ENCODE data around the gene FTO.

Gene FTO

DNA sequence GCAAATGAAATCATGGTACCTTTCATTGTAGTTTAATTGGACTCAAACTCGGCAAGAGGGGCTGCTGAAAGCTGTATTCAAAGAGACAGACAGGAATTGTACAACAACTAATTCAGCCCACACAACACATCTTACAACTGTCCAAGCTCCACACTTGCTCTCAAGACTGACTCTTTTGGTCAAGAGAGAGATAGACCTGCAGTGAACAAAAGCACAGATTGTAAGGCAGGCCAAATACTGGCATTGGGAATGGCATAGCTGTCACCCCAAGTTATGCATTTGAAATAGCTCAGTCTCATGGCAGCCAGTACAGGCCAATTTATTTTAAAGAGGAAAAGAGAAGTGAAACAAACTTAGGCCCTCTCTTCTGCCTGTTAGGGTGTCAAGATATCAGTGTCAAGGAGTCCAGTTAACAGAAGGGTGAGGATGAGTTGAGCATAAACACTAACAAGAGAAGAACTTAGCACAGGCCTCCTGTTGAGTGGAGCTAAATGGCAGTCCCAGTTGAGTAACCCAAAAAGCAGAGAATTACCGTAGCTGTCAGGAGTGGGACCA is 366.9 kb downstream of the FTO start:
- H3K27ac ChIP-seq, result no peak overlapping the region
- TF ChIP-seq, protein P1, sequence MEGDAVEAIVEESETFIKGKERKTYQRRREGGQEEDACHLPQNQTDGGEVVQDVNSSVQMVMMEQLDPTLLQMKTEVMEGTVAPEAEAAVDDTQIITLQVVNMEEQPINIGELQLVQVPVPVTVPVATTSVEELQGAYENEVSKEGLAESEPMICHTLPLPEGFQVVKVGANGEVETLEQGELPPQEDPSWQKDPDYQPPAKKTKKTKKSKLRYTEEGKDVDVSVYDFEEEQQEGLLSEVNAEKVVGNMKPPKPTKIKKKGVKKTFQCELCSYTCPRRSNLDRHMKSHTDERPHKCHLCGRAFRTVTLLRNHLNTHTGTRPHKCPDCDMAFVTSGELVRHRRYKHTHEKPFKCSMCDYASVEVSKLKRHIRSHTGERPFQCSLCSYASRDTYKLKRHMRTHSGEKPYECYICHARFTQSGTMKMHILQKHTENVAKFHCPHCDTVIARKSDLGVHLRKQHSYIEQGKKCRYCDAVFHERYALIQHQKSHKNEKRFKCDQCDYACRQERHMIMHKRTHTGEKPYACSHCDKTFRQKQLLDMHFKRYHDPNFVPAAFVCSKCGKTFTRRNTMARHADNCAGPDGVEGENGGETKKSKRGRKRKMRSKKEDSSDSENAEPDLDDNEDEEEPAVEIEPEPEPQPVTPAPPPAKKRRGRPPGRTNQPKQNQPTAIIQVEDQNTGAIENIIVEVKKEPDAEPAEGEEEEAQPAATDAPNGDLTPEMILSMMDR (IDR thresholded peaks at IDR 0.05), result no peak
- DNase-seq (ENCODE audit: low spot score), result no peak
- no peak overlapping the region for H3K4me3 ChIP-seq

DNA sequence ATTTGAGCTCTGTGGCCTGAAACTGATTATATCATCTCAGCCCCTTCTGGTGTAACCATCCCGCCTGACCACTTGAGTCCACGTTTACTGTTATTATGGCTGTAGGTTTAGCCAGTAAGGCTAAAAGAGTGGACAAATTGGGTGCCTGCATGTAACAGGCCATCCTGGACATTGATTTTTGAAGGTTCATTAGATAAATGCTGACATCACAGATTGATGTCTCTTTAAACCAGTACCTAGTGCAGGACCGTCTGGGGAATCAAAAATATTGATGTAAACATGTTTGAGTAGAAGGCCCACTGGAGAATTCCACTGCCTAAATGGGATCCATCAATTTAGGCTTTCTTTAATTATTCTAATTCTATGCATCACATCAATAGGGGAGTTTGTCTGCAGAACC is 367.6 kb downstream of the FTO start:
- no peak for DNase-seq (ENCODE audit: low spot score)
- no peak overlapping the region for H3K4me3 ChIP-seq
- TF ChIP-seq, protein P1 (IDR thresholded peaks at IDR 0.05), result no peak
- H3K27ac ChIP-seq, result no peak overlapping the region

GRCh38 chr16:54072237-54072636 is 368.3 kb downstream of the FTO start:
- TF ChIP-seq, protein P1 (IDR thresholded peaks at IDR 0.05), result no peak
- Histone ChIP-seq H3K27ac (no peak overlapping the region), H3K4me3 (no peak overlapping the region)
- no peak for DNase-seq (ENCODE audit: low spot score)

DNA sequence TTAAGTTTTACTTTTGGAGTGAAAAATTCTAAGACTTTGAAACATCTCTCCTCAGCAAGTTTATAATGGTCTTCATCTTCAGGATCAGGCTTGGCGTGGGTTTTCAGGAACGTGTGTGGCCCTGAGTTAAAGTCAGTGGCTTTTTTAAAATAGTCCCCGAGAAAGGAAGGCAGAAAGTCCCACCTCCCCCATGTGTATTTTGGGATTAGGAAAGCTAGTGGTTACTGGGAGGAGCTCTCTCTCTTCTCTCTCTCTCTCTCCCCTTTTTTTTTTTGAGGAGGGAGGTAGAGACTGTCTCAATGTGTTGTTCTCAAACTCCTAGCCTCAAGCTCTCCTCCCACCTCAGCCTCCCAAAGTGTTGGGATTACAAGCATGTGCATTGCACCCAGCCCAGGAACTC is 369.4 kb downstream of the FTO start:
- no peak overlapping the region for H3K4me3 ChIP-seq

GRCh38 chr16:54075446-54075845 is 371.5 kb downstream of the FTO start:
- Histone ChIP-seq H3K4me3 (no peak overlapping the region), H3K27ac (no peak overlapping the region)
- TF ChIP-seq, protein P1 (IDR thresholded peaks at IDR 0.05), result no peak
- DNase-seq (ENCODE audit: low spot score), result no peak

More for the DNA sequence above, 369.4 kb downstream of the FTO start:
- no peak for DNase-seq (ENCODE audit: low spot score)
- no peak overlapping the region for H3K27ac ChIP-seq
- TF ChIP-seq, protein P1 (IDR thresholded peaks at IDR 0.05), result no peak

DNA sequence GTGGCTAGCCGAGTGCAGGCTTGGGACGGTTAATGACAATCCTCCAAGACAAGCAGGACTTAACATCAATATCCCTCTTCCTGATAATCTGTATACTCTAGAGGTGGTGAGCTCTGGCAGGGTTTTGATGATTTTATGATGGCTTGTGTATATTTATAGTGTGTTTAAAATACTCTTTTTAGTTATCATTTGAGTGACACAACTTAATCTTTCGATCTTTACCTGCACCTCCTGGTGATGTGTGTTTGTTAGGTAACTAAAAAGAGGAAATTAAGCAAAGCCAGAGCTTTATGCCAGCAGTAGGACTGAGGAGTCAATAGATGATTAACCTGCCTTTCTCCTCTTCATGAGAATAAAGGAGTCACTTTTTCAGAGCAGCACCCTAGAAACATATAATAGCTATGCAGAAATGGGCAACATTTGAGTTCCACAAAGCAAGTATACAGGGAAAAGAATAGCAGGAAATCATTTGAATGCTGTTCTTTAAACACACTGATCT is 372.1 kb downstream of the FTO start:
- no peak overlapping the region for H3K4me3 ChIP-seq
- TF ChIP-seq, protein P1 (IDR thresholded peaks at IDR 0.05), result no peak
- H3K27ac ChIP-seq, result no peak overlapping the region

GRCh38 chr16:54077050-54077821 is 373.3 kb downstream of the FTO start:
- TF ChIP-seq, protein P1 (IDR thresholded peaks at IDR 0.05), result no peak
- Histone ChIP-seq H3K4me3 (no peak overlapping the region), H3K27ac (no peak overlapping the region)
- DNase-seq (ENCODE audit: low spot score), result no peak

More for the DNA sequence above, 372.1 kb downstream of the FTO start:
- DNase-seq (ENCODE audit: low spot score), result no peak
